HG03565 (cell line): ENCODE results near the gene MCM8.

Experiments
- ATAC-seq: cut with Tn5 transposase; IDR thresholded peaks from one replicate; pipeline ENCODE4 v1.9.1; 2021; ENCODE audit warnings: mild to moderate bottlenecking, moderate library complexity; ENCODE audit not compliant: unreplicated experiment

MCM8 gene

GRCh38 chr20:6040540-6040939 is 90.1 kb downstream of the MCM8 start:
- ATAC-seq = no peak

GRCh38 chr20:6040958-6041807 is 90.7 kb downstream of the MCM8 start:
- ATAC-seq = no peak

- no peak for ATAC-seq
Measured at GRCh38 chr20:6041808-6042265, 91.4 kb downstream of the MCM8 start.

GRCh38 chr20:6044115-6044514 is 93.7 kb downstream of the MCM8 start:
- ATAC-seq = no peak

- no peak for ATAC-seq
Measured at GRCh38 chr20:6045566-6045965, 95.1 kb downstream of the MCM8 start.

GRCh38 chr20:6046432-6046831 is 96.0 kb downstream of the MCM8 start:
- ATAC-seq = no peak

- no peak for ATAC-seq
Measured at GRCh38 chr20:6048391-6048790, 97.9 kb downstream of the MCM8 start.
